Cerebellar nuclear complex (tissue), 1 donor: ENCODE results near the gene COL5A1.

Experiments
- DNase-seq, 2 experiments: peaks; one replicate each; lab custom pipeline; 2025; lab: John Stamatoyannopoulos, UW

COL5A1 gene

DNA sequence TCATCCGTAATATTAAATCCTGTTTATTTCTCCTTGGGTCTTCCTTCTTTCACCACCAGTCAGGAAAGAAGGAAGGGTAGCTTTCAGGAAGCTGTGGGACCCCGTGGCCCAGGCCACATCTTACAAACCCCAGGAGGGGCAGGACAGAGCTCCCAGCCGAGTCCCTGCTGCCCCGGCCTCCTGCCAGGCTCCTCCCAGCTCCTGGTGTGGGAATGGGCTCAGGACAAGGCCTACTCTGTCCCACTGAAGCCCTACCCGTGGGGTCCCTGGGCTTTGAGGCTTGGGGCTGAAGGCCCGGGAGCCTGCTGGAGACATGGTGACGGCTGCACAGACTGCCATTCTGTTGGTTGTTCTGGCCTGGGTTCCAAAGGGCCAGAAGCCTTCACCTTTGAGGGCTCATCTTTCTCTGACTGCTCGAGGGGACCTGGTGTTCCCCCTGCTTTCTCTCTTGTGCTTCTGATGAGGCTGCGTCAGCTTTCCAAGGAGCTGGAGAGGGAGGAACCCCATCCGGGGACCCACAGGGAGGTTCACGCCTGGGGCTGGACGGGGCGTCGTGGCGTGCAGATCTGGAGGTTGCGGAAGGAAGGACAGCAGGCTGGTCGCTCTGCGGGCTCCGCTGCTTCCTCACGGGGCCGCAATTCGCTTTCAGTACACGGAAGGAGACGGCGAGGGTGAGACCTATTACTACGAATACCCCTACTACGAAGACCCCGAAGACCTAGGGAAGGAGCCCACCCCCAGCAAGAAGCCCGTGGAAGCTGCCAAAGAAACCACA, 86.6 kb downstream of the COL5A1 start:
- no peak for DNase-seq

DNA sequence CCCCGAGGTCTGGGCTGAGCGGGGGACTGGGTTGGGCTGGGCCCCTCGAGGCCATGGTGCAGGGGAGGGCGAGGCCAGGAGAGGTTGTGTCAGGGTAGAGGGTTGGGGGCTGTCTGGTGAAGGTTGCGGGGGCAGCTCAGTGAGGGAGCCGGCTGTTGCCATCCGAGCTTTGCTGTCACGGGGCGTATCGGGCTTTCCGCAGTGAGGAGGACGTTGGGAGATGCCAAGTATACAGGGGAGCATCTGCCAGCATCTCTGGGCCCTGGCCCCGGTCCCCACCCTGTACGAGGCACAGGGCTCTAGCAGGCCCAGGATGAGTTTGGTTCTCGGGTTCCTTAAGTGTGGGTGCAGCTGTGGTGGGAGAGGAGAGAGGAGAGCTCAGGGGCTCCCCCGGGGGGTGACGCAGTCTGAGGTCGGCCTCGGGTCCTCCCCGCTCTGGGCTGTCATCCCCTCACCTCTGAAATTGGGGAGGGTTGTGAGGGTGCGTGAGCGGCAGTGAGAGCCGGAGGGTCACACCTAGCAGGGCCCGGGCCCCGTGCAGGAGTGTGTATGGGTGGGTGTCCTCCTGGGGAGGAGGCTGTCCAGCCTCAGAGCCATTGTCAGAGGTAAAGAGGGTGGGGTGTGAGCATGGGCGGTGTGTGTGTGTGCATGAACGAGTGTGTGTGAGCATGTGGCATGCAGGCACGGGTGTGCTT, 87.3 kb downstream of the COL5A1 start:
- no peak for DNase-seq

DNA sequence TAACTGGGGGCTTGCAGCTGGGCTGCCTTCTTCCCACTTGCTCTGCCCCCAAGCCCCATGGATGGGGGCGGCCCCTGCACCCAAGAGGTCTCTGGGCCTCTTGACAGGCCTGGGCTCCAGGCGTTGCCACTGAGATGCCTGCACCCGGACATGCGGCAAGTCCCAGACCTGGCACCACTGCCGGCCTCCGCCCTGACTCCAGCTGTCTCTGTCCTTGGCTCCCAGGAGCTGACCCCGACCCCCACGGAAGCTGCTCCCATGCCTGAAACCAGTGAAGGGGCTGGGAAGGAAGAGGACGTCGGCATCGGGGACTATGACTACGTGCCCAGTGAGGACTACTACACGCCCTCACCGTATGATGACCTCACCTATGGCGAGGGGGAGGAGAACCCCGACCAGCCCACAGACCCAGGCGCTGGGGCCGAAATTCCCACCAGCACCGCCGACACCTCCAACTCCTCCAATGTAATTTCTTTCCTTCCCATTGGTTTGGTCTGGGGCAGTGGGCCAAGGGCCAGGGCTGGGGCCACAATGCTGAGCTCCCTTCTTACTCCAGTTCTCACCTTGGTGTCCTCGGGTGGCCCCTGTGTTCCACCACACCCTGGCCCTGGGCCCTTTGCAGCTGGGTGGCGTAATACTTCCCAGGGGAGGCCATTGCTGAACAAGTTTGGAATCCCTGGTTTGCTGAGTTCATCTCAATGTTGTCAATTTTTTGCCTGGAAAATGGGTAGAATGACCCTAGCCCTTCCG, 88.6 kb downstream of the COL5A1 start:
- no peak for DNase-seq

DNA sequence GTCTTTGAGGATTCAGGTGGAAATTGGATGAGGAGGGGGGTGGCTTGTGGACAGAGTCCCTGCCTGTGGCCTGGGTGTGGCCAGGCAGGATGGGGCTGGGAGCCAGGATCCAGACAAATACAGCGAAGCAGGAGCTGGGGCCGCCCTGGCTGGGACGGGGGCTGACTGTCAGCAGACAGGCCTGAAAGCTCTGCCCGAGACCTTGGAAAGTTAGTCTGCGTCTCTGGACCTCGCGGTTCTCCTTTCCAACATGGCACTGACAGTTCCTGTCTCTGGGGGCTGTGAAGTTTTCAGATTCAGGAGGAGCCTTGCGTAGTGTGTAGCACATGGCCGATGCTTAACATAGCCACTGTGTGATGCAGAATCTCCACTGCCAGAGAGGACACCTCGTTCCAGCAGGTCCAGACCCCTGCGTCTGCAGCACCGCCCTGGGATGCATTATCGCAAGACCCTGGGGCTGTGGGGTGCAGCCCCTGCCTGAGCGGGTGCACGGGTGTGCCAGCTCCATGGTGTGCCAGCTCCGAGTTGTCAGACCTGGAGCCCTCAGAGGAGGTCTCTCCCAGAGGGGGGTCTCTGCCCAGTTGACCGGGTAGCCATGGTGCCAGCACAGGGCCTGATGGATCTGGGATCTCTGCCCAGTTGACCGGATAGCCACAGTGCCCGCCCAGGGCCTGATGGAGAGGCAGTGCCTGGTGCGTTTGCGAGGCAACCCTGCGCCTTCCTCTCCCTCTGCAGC, 89.3 kb downstream of the COL5A1 start:
- DNase-seq: no peak

DNA sequence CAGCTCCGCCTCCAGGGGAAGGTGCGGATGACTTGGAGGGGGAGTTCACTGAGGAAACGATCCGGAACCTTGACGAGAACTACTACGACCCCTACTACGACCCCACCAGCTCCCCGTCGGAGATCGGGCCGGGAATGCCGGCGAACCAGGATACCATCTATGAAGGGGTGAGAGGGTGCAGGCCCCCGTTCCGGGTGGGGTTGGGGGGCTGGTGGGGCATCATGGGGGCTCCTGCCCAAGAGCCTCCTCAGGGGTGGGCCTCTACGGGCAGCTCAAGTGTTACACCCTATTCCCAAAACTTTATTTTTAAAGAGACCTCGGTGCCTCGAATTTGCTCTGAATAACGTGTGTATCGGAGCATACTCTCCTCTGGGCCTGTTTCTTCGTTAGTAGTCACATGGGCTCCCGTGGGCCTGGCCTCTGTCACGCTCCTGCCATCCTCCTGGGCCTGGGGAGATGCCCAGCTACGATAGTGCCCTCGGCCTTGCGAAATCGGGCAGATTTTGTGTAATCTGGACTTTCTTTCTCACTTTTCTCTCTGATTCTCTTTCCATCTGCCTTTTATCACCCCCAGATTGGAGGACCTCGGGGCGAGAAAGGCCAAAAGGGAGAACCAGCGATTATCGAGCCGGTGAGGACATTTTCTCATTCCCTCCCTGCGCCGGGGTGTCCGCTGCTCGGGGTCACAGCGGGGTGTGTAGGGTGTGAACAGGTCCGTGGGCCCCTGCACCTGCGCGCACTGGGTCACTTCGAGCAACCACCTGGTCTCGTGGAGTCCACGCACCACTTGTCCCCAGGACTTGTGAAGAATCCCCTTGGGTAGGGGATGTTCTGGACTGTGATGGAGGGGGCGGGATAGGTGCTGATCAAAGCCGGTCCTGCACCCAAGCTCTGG, 90.1 kb downstream of the COL5A1 start:
- DNase-seq: no peak

DNA sequence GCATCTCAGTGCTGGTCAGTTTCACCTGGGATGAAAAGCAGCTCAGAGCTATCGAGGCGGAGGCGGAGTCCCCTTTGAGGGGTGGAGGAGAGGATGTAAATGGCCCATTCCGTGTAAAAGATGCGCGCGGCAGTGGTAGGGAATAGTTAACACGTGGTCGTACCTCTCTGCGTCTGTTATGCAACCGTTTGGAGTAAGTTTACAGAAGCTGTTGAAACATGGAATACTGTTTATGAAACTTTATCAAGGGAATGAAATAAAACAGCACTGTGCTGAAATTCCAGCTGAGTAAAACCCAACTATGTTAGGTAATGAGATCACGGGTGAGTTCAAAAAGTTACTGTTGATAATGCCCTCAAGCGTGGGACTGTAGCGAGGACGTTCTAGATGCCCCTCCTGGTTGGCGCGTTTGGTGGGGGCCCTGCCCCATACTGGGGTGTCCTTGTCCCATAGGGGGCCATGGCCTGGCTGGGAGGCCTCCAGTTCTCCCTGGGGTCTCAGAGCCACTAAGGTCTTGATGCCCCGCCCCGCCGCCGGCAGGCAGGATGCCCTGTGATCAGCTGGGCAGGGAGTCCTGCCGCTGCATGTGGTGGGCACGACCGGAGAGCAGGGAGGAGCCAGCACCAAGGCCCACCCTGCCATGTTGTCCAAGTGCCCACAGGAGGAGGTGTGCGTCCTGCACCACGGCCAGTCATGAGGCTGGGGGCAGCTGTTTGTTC, 90.9 kb downstream of the COL5A1 start:
- DNase-seq: no peak

DNA sequence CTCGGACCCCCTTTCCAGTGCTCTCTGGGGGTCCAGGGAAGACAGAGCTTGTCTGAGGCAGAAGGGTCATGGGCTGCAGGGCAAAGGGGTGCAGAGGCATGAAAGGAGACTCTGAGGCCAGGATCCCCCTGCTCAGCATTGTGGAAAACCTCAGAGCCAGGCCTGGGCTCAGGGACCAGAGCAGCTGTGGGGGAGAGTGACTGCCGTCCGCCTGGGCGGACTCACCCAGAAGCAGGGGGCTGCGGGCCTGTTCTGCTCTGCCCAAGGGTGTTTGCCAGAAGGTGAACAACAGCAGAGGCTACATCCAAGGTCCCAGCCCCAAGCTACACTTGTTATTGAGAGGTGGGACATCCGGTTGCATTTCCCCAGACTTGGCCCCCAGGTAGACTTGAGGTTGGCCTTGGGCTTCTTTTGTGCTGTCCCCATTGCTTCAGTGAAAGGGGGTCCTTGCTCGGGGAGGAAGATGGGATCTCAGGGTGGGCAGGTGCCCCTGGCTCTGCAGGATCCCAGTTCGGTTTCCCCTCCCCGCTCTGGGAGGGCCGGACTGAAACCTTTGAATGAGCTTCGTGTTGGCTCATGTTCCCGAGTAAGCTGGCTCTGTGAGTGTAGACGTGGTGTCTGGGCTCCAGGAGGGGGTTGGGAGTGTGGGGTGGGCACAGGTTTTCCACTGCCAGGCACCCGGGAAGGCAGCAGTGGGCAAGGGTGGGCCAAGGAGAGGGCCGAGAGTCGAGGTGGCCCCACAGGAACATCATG, 92.1 kb downstream of the COL5A1 start:
- DNase-seq: no peak

DNA sequence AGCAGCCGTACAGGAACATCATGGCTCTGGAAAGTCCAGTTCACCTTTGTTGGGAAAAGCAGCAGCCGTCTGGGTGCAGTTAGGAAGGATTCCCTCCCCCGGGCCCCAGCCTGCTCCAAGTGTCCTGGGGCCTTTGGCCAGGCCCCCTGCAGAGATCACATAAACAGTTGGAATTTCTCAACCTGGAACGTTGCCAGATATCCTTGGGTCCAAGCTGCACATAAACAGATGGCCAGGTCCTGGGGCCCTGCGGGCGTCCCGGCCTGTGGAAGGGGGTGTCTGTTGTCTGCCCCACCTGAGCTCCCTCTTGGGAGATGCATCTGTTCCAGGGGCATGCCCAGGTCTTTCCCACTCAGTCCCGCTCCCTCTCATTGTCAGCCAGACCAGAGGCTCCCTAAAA, 92.7 kb downstream of the COL5A1 start:
- no peak for DNase-seq

DNA sequence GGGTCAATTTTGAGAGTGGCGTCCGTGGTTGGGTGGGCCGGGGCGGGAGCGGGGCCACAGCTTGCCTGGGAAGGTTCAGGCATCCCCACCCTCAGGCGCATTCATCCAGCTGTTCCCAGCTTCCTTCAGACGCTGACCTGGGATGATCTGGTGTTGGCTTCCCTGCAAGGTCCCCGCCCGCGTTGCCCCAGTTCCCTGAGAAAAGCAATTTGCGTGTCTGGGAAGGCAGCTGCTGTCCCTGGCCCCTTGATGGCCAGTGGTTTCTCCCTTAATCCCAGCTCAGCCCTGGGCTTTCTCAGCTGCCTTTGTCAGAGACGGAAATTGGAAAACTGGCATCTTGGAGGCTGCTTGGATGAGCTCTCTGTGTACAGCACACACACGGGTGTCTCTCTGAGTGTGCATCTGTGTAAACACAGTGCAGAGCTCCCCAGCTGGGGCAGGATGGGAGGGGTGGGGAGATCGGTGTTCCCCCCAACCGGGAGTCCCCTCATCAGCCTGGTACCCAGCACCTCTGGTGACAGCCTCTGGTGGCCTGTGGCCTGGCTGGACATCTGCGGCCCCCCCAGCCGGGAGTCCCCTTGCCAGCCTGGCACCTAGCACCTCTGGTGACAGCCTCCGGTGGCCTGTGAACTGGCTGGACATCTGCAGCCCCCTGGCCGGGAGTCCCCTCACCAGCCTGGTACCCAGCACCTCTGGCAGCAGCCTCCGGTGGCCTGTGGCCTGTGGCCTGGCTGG, 94.0 kb downstream of the COL5A1 start:
- DNase-seq: no peak

DNA sequence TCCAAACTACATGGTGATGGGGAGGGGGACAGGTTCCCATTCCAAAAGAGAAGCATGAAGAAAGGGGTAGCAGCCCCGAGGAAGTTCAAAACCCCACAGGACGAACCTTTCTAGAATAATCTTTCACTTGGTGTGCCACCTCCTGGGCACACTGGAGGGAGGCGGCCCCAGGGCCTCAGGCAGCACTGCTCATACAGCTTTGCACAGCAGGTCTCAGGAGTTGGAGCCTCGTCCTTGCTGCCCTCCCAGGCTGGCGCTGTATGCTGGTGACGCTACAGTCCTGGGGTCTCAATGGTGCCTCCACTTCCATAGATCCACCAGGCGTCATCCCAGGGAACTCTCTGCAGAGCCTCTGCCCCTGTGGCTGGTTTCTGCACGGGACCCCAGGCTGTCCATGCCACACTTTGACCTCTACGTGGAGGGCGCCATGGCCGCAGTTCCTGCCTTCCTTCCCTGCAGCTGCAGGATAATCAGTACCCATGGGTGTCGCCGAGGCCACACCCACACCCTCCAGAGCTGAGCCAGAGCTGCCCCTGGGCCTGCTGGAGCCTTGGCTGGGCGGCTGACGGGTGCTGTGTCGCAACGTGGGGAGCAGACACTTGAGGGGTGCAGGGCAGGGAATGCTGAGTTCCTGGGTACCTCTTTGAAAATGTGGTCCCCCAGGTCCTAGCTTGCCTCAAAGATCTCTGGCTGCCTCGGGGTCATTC, 95.3 kb downstream of the COL5A1 start:
- no peak for DNase-seq

DNA sequence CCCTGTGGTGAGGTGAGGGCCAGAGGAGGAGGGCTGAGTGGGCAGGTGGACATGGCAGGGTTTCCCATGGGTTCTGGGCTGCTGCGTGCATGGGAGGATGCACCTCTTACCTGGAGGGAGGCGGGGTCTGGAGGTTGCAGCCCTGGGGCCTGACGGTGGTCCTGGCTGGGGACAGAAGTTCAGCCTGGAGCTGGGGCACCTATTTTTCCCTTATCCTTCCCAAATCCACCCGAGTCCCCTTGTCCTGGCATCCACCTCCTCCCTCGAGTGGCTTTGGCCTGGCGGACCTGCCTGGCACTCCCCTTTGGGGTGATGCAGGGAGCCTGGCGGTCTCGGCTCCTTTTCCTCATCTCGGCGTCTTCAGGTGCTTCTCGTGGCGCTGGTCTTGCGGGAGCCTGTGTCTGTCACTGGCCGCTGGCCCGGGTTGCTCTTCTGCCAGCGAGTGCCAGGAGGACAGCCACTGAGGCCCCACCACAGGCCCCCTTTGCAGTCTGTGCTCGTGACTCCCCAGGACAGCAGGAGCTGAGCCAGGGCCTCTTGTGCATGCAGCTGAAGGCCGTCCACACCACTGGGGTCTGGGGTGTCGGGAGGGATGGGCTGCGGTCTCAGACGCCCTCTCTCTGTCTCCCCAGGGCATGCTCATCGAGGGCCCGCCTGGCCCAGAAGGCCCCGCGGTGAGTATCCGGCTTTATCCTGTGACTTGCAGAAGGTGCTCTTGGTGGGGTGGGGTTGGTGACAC, 96.4 kb downstream of the COL5A1 start:
- DNase-seq: no peak

DNA sequence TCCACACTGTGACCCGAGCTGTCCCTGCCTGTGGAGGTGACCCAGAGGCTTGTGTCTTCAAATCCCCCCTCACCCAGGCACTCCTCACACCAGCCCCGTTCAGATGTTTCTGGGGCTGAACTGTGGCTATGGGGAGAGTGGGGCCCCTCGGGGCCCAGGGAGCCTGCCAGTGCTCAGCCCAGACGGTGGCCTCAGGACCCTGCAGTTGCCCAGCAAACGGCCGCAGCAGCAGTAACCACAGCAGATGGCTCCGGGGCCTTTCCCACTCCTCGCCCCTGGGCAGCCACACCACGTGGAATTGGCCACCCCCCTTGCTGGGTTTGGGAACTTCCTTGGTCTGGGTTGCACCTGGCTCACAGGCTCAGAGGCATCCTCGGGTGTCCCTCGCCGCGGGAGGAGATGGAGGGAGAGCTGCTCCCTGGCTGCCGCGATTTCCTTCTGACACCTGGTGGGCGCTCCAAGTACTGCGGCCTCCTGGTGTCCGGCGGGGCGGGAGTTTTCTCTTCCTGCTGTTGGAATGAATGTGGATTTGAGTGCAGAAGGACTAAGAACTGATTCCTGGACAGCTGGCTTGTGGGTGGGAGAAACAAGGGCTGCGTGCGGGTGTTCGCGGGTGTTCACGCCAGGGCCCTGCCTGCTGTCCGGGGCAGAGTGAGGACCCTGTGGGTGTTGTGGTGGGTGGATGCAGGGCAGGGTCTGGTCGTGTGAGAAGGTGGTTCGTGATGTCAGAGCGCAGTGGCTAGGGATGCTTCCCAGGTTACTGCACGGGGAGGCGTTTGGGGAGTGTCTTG, 97.5 kb downstream of the COL5A1 start:
- DNase-seq: peak in 1 of 2 experiments; percentile 19

DNA sequence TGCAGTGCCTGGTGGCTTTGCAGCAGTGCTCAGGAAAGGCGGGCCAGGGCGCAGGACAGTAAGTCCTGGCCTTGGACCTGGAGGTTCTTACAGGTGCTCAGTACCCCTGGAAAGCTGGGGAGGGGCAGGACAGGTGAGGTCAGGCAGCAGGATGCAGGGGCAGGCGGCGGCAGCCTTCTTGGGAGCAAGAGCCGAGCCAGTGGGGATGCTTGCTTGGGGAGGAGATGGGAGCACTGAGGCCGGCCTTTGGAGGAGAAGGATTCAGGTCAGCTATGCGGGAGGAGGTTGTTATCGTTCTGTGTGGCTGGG, 98.0 kb downstream of the COL5A1 start:
- DNase-seq: no peak

DNA sequence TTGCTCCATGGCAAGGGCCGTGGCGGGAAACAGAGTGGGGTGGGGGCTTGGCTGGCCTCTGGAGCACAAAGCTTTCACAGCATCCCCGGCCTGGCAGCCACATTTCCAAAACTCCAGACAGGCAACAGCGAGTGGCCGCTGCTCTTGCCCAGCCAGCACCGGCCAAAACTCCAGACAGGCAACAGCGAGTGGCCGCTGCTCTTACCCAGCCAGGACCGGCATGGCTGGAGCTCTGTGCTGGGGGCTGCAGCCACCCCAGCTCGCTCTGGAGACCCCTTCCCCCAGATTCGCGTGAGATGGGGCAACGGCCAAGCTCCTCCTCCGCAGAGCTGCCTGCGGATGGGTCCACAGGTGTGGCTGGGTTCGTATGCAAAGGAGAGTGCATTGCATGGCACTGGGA, 98.5 kb downstream of the COL5A1 start:
- no peak for DNase-seq

DNA sequence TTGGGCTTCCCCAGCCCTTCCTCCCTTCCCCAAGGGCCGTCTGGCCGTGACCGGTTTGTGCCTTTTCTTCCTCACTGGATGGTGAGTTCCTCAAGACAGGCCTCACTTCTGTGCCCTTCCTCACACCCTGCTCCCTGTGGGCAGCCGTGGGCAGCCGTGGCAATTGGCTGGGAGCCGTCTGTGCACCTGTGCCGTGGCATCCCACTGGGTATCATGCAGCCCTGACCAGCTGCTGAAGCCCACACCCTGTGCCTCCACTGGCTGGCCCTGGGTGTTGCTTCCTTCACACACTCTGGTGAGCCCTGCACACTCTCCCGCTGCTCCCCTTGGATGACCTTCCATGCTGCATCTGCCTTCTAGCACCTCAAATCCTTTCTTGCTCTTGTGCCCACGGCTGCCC, 100.2 kb downstream of the COL5A1 start:
- no peak for DNase-seq

DNA sequence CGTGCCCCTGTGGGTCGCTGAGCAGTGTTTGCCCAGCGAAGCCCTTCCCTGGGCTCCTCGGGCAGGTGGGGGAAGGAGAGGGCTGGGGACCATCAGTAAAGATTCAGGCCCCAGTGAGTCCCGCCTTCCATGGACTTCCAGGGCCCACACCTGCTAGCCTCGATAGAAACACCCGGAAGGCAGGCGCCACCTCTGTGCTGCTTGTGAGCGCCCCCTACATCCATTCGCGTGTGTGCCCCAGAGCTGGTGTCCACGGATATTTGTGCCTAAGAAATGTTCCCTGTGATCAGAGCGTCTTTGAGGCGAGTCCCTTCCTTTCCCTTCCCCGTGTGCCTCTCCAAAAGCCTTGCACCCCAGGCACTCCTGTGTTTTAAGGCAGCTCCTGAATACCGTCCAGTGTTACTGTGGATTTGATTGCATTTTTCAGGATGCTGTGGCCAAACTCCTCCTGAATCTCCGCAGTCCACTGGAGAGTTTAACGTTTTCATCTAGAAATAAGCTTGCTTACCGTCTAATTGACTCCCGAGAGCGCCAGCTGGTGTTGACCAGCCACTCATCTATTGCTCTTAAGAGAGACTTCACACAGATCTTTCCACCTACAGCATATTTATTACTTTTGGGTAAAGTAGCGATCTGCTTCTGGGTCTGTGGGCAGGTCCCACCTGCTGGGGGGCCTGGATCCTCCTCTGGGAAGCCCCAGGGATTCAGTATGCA, 101.4 kb downstream of the COL5A1 start:
- DNase-seq: no peak
